Measurements from ENCODE around the gene ITGA5.

DNA sequence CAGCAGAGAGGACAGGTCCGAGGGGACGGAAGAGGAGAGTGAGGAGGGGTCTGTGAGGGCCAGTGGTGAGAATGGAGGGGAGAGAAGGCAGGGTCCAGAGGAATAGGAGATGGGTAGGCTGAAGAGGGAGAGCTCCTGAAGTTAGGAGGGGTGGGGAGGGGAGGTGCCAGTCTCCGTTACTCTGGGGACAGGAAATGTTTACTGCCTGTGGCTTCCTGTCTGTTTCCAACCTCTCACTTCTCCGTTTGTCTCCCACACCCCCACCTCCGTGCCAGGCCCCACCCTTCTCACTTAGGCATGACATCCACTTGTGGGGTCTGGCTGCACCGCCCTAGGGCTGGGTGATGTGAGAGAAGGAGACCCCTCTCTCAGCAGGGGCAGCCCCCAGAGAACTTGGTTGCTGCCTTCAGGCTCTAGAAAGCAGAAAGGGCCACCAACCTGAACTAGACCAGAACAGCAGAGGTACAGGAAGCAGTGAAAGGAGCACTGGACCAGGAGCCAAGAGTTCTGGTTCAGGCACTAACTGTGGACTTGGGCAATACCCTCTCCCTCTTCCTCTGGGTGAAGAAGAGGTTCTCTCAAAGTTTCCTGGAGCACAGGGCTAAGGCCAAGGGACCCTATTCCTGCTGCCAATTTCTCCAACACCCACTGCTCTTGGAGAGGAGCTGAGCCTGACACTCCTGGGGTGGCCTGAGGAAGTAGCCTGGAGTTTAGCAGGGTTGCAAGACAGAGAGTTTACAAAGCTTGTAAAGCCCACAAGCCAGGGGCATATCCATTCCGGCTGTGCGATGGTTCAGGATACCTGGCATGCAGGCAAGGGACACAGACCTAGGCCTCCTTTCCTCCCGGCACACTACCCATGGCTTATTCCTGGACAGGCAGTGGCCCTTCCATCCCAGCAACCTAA lies 5.5 kb downstream of the ITGA5 start:
- TF ChIP-seq POLR2AphosphoS5 (IDR thresholded peaks at IDR 0.05; ENCODE audit: borderline replicate concordance, low read depth, low read length) (no peak), EZH2 (IDR thresholded peaks at IDR 0.05) (no peak)
